ENCODE measurements around the gene DIAPH1.
A peak's percentile ranks its signal among the peaks of the same experiment; 100 is the strongest.

DIAPH1 gene

DNA sequence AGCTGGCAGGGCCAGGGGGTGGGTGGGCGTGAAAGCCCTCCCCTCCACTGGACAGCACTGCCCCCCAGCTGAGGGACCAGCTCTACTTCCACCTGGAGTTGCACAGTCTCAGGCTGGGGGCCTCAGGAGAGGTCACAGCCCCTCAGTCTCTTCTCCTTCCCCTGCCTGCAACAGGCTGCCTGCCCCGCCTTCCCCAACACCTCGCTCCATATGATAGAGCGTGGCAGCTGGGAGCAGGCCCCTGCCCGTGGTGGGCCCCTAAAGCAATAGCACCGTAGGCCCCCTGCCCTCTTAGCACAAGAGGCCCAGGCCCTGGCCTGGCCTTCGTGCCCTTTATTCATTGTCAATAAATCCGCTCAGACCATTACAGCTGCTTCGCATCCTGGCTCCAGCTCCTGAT, 21.9 kb upstream of the DIAPH1 start:
- no peak for DNase-seq (ENCODE audit: insufficient read length, low spot score)
- no peak for FAIRE-seq

DNA sequence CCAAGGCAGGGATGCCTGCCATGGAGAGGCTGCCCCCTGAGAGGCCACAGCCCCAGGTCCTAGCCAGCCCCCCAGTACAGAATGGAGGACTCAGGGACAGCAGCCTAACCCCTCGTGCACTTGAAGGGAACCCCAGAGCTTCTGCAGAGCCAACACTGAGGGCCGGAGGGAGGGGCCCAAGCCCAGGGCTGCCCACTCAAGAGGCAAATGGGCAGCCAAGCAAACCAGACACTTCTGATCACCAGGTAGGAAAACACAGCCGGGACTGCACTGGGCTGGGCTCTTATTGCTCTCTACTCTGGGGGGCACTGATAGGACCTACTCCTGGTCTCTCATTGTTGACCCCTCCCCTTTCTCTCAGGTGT, 21.2 kb upstream of the DIAPH1 start:
- no peak for FAIRE-seq

DNA sequence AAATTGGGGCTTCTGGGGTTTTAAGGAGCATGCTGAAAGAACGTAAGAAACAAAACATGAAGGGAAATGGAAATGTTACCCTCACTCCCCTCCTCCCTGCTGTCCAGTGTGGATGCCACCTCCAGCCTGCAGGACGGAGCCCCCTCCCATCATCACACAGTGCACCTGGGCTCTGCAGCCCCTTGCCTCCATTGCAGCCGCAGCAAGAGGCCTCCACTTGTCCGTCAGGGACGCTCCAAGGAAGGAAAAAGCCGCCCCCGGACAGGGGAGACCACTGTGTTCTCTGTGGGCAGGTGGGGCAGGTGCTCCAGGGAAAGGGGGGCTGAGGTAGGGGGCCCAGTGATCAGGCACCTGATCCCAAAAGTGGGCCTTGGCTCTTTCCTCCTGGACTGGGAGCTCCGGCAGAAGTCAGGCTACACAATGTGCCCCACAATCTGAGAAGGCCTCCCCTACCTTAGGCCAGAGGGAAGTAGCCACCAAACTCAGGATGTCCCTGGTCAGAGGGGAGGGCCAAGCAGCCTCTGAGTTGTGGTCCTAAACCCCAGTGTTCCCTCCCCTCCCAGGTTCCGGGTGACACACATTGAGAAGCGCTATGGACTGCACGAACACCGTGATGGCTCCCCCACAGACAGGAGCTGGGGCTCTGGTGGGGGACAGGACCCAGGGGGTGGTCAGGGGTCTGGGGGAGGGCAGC, 20.7 kb upstream of the DIAPH1 start:
- DNase-seq (ENCODE audit: insufficient read length, low spot score) (no peak), FAIRE-seq (no peak)

More for the DNA sequence above, 21.2 kb upstream of the DIAPH1 start:
- no peak for DNase-seq (ENCODE audit: insufficient read length, low spot score)

DNA sequence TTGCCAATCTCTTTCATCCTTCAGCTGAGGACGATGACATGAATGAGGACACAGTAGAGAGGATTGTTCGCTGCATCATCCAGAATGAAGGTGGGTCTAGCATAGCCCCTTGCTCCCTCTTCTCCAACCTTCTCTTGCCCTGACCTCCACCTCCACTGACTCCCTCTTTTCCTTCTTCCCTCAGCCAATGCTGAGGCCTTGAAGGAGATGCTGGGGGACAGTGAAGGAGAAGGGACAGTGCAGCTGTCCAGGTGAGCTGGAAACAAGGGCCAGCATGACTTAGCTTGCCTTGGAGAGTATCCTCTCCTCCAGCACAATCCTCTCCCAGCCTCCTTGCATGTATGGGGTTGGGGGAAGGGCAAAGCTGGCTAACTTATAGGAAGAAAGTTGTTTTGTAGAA, 20.0 kb upstream of the DIAPH1 start:
- DNase-seq (ENCODE audit: insufficient read length, low spot score) (no peak), FAIRE-seq (no peak)

DNA sequence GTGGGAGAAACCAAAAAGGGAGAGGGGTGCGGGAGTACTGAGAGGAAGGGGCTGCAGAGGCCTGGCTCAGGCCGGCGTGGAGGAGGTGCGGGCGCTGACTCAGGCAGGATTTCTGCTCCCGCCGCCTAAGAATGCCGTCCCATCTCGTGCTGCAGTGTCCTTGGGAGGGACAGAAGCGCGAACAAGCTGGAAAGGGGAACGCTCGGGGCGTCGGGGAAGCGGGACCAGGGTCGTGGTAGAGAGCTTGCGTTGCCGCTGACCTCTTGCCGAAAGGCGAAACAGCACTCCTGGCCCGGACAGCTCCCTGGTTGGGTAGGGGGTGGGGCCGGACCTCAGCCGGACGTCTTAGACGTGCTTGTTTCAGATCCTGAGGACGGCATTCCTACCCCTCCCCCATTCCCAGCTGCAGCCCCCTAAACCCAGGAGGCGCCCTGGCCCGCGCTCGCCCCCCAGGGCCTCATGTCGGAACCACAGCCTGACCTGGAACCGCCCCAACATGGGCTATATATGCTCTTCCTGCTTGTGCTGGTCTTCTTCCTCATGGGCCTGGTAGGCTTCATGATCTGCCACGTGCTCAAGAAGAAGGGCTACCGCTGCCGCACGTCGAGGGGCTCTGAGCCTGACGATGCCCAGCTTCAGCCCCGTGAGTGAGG, 19.1 kb upstream of the DIAPH1 start:
- FAIRE-seq (peak; percentile 87), DNase-seq (ENCODE audit: insufficient read length, low spot score) (peak; percentile 32)

DNA sequence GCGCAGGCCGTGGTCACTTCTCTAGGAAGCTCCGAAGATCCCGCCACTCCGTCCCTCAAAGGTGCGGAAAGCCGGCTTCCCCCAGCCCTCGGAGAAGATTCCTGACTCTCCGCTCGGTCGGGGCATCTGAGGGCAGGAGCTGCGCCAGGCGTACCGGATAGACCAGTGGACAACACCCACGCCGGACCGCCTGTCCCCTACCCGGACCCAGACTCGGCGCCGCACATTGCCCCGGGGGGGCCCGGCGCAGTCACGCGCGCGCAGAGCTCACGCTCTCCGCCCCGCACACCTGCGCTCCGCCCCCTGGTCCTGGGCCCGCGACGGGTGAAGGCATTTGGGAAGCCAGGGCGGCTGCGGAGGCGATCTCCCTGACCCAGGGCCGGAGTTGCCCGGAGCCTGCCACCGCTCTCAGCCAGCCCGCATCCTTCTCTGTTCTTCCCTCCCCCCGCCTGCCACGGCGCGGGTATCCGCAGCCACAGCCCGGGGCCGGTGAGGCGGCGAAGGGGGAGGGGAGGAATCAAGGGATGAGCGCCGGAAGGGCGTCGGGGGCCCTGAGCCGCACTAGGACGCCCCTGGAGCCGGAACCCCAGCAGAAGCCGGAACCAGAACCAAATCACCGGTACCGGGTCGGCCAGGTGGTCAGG, 18.4 kb upstream of the DIAPH1 start:
- FAIRE-seq = no peak

DNA sequence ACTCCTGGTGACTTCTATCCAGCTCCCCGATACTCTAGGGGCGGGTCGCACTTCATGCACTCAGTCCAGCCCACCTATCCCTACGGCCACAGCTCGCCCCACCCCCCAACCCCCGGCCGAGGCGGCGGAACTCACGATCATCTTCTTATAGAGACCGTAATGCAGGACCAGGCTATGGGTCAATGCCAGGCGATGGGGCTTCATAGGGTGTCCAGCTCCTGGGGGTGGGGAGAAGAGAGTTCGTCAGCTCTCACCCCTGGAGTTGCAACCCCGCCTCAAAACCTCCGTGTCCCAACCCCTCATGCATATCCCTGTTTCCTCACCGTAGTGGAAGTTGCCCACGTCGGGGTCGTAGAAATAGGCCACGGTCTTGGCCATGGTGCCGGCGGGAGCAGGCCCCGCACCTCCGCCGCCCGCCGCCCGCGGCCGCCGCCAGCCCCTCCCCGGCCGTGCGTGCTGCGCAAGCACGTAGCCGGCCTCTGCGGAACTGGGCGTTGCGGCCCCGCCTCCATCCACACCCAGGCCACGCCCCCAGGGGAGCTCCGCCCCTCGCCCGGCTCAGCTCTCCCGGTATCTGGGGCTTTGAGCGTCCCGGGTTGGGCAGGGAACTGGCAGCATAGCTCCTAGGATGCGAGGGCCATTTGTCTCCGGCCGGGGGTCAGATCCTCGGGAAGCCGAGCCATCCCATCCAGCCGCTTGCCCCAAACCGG, 17.8 kb upstream of the DIAPH1 start, which contains the start of the genes HDAC3 and RELL2:
Gene HDAC3, minus strand, starts transcription at position 437 of the 710 bp plus-strand sequence. Its CDS starts 59 bp downstream, at position 378.
Gene RELL2, plus strand, starts transcription at position 585 of the 710 bp plus-strand sequence. CDS start 1,229 bp downstream, outside the sequence.
- DNase-seq (ENCODE audit: insufficient read length, low spot score) = peak; percentile 84
- peak; percentile 79 for FAIRE-seq

More for the DNA sequence above, 18.4 kb upstream of the DIAPH1 start:
- no peak for DNase-seq (ENCODE audit: insufficient read length, low spot score)

DNA sequence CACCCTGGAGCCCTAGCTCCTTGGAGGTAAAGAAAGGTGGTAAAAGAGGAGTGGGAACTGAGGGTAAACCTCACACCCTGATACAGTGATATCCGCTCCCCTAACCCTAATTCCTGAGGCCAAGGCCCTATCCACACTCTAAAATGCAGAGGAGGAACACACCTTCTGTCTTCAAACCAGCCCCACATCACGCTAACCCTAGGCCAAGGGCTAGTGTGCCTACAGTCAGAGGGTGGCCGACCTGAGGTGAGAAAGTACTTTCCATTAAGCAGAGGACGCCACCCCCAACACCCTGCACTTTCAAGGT, 17.3 kb upstream of the DIAPH1 start:
- FAIRE-seq = no peak
- DNase-seq (ENCODE audit: insufficient read length, low spot score) = no peak

DNA sequence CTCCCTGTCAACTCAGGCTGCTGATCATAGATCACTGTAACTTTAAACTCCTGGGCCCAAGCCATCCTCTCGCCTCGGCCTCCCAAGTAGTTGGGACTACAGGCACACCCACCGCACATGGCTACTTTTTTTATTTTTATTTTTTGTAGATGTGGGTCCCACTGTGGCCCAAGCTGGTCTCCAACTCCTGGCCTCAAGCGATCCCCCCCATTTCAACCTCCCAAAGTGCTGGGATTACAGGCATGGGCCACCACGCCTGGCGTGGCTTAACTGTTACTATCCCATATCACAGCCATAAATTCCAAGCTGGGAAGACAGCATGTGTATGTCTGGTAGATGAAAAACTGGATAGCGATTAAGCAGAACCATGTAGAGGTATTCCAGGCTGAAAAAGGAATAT, 16.8 kb upstream of the DIAPH1 start:
- DNase-seq (ENCODE audit: insufficient read length, low spot score) = no peak
- no peak for FAIRE-seq

DNA sequence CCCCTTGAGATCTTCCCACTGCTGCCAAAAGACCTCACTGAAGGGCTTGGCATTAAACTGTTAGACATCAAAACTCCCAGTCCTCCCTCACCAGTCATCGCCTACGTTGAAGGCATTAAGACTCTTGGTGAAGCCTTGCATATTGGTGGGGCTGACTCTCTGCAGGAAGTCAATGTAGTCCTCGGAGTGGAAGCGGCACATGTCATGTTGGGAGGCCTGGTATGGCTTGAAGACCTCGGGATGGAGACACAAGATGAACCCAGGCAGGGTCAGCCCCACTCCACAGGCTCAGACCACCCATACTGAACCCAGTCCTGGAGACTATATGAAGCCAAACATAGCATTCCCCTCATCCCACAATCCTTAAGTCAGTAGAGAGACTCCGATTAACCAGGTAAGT, 15.9 kb upstream of the DIAPH1 start:
- FAIRE-seq = no peak

DNA sequence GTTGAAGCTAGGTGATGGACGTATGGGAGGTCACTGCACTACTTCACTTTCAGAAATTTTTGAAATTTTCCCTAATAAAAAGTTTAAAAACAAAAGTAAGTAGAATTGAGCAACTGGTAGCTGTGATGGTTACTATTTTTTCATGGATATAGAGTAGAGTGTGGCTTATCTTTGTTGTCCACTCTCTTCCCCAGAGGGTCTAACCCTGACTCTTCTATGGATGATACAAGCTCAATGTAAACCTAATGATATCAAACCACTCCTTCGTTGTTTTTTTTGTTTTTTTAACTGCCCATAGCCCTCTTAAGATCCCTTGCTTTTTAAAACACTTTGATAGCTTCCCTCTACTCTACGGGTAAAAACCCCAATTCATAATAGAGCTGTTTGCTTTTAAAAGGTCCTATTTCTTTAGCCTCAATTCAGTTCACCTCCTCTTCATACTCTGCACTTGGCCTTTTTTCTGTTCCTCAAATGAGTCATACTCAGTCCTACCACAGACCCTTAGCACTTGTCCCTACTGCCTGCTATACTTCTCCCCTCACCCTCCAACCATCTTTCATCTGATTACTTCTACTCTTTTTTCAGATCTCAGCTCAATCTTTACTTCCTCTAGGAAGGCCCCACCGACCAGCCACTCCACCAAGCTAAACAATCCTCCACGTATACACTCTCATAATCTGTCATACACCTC, 15.2 kb upstream of the DIAPH1 start:
- FAIRE-seq (peak; percentile 78), DNase-seq (ENCODE audit: insufficient read length, low spot score) (peak; percentile 52)

More for the DNA sequence above, 15.9 kb upstream of the DIAPH1 start:
- DNase-seq (ENCODE audit: insufficient read length, low spot score) = no peak

DNA sequence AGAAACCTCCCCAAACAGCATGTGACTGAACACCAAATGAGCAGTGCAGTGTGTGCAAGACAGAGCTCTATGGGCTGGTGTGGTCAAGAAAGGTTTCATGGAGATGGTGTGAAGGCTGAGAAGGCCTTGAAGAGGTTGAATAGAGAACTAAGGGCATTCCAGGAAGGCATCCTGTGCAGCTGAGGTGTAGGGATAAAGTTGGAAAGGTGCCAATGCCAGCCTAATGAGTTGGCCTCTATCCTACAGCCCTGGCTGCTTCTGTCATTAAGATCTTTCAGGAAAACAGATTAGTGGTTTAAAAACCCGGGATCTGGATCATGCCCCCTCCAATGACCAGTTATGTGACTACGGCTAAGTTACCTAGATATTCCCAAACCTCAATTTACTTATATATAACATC, 13.8 kb upstream of the DIAPH1 start:
- FAIRE-seq (no peak), DNase-seq (ENCODE audit: insufficient read length, low spot score) (no peak)

DNA sequence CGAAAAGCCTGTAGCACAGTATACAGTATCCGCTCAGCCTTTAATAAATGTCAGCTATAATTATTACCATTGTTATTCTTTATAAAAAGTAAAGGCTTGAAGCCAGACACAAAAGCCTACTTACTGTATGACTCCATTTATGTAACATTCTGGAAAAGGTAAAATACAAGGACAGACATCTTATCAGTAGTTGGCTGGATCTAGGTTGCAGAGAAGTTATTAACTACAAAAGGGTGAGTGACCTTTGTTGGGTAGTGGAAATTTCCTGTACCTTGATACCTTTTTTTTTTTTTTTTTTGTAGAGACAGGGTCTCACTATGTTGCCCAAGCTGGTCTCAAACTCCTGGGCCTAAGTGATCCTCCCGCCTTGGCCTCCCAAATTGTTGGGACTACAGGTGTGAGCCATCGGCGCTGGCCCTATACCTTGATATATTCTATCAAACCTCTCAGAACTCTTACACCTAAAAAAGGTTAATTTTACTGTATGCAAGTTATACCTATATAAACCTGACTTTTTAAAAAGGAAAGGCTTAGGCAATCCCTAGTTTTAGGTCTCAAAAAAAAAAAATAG, 11.9 kb upstream of the DIAPH1 start:
- DNase-seq (ENCODE audit: insufficient read length, low spot score) (no peak), FAIRE-seq (no peak)

DNA sequence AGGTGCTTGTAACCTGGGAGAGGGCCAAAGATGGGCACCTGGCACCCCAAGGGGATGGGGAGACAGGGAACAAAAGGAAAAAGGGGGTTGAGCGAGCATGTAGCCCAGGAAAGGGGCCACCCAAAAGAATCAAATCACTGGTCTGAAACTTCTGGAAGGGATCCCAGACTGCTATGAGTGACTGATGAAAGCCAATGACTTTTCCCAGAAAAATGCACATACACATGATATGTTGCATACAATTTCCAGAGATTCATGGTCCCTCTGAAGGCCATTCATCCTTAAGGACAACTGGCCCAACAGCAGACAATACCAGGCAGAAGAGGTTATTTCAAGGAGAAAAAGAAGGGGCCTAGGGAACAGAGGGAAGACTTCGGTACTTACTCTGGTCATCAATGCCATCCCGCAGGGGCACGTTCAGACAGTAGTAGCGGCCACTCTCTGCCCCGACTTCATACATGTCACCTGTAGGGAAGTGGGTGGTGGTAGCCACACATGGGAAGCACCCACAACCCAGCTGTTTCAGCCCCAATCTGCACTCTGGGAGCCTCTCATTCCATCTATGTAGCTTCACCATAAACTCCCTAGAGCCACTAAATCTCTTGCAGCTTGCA, 9.5 kb upstream of the DIAPH1 start:
- DNase-seq (ENCODE audit: insufficient read length, low spot score) = no peak
- FAIRE-seq = no peak

DNA sequence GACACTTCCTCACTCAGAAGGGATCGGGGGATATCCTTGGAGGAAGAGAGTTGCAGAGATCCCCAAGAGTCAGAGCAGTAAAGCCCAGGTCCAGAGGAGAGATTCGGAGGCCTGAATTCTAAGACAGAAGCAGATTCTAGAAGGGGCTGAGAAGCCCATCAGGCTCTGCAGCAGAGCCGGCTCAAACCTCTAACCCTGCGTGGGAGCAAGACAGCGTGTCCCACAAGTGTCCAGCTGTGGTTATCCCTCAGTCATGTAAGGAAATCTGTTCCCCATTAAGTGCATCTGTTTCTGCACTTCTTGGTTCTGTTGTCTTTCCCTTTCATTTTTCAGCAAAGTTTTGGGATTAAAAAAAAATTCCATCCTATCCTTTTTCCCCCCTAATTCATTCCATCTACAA, 4.8 kb upstream of the DIAPH1 start:
- DNase-seq (ENCODE audit: insufficient read length, low spot score) (no peak), FAIRE-seq (no peak)

DNA sequence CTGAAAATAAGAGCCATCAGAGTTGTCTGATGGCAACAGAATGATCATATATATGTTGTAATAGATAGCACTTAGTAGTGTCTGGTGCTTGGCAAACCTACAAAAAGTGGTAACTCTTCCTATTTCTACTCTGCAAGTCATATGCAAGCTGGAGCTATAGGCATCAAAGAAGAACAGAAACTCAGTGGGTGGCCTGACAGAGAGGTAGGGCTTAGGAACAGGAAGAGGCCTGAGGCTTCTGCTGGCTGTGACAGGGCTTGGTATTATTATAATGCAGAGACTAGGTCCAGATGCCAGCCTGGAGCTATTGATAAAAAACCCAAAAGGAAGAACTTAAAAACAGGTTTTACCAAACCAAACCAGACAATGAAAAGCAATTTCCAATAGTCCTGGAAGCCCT, 4.4 kb upstream of the DIAPH1 start:
- FAIRE-seq = peak; percentile 82
- no peak for DNase-seq (ENCODE audit: insufficient read length, low spot score)

DNA sequence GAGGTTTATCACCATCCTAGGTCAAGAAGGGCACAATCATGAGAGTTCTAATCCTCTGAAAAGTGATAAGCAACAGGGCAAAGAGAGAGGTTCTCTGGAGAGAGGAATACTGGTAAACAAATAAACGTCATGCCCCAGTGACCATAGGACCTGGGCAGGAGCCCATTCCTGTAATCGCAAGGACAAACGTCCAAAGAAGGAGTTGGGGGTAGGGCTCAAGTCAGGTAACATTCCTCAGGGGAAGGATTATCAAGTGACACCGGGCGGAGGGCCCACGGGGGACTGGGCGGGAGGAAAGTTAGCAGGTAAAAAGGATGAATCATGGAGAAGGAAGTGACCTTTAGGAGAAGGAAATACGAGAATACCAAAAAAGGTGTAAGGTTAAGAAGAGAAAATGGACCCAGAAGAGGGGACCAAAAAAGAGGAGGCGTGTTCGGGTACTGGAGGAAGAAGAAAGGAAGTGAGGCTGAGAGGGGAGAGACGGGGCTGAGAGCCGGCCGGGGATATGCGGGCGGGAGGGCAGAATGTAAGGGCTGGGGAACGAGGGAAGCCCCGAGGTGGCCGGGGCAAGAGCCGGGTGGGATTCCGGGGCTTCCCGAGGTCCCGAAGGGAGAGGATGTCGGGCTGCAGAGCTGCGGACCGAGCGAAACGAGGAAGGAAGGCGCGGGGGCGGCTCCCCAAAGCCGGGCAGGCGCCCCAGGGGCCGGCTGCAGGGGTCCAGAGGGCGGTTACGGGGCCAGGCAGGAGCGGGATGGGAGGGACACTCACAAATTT, 583 bp downstream of the DIAPH1 start:
- FAIRE-seq (peak; percentile 81), DNase-seq (ENCODE audit: insufficient read length, low spot score) (no peak)

DNA sequence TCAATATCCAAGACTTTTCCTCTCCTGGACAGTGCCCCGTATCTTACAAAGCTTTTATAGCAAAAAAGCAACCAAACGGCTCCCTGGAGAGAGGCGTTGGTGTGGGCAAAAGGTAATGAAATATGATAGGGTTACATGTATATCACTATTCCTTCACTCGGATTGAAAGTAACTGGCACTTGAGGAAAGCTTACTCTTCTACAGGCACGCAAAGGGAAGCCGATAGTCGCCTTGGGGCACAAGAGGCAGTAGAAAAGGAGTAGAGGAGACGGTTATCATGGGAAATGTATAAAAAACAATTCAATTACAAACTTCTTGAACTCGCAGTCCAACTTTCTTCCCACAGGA, 1.1 kb downstream of the DIAPH1 start:
- FAIRE-seq (no peak), DNase-seq (ENCODE audit: insufficient read length, low spot score) (no peak)

DNA sequence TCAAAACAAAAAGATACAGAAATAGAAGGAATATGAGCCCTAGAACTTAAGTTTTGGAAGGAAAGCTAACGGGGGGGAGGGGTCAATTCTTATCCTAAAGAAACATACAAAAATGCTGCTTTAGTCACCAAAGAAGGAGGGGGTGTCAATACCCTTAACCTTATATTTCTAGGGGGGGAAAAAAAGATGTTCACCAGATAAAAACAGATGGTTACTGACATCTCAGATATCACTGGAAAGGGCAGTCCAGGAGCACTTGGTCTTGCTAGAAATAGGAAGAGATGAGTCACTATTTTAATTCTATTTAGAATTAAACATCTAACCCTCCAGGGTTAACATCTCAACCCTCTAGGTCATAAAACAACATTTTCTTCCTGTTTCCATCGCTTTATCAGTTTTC, 1.7 kb downstream of the DIAPH1 start:
- FAIRE-seq = no peak
- DNase-seq (ENCODE audit: insufficient read length, low spot score) = no peak

Measured in GM19239 (cell line).